RPMI8226 (cell line): ENCODE measurements around the gene LCN6.

ENCODE experiments used
- DNase-seq: peaks from one replicate; pipeline ENCODE4 v3.0.0-alpha.2; 2015

The LCN6 gene

DNA sequence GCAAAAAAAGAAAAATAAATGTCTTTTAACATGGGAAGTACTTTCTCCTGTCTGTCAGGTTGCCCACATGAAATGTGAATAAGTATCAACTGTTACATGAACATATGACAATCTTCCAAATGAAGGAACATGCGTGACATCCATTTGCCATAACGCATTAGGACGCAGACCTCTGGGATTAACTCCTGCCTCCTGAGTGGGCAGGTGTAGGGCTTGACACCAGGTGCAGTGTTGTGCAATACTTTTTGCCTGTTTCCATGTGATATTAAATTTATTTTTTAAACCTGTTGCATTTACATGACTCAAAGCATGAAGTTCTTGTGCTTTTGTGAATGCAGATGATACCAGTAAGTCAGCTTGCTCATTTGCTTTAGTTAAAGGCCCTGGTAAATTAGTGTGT, 34.1 kb upstream of the LCN6 start:
- DNase-seq, result no peak

- no peak for DNase-seq
These were observed 31.5 kb upstream of the LCN6 start for GRCh38 chr9:136779808-136780207.

GRCh38 chr9:136777359-136777758, 29.0 kb upstream of the LCN6 start:
- DNase-seq, result no peak

DNA sequence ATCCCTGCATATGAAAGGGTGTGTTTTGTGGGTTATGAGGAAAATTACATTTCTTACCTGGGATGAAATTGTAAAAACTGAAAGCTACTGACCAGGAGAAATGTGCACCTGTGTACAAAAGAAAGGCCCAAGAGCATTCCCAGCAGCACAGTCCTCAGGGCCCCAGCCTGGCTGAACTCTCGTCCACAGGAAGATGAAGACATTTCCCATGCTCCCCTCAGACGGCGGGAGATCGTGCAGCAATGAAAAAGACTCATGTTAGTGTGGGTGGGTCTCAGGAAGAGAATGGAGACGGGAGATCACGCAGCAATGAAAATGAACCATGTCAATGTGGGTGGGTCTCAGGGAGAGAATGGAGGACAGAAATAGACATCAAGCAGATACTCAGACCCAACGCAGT, 28.6 kb upstream of the LCN6 start:
- no peak for DNase-seq

- DNase-seq, result no peak
These were observed 26.9 kb upstream of the LCN6 start for GRCh38 chr9:136775191-136775590.

GRCh38 chr9:136774416-136775045, 26.2 kb upstream of the LCN6 start:
- no peak for DNase-seq

DNA sequence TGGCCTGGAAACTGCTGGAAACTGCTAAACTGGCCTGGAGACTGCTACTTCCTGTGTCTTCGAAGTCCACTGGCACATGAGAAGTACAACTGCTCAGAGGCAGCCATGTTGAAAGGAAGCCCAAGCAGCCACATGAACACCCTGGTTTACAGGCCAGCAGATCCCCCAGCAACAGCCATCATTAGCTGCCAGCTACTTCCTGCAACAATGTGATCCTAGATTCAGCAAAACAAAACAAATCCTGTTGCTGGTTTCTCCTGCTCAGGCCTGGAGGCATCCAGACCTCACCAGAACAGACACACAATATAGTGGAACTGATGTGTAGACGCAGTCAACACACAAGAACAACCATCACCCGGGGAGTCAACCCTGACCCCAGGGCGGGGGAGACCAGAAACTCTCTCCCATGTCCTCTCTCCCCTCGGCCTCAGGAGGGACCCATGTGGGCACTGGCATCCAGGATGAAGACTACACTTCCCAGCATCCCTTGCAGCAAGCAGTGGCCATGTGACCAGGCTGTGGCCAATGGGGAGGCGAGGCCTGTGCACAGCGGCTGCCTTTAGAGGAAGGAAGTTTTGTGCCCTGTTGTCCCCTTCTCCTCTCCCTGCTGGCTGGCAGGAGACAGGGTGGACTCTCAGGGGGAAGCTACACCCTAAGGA, 25.2 kb upstream of the LCN6 start:
- peak; percentile 69 for DNase-seq

GRCh38 chr9:136771907-136772415, 23.6 kb upstream of the LCN6 start:
- no peak for DNase-seq

DNA sequence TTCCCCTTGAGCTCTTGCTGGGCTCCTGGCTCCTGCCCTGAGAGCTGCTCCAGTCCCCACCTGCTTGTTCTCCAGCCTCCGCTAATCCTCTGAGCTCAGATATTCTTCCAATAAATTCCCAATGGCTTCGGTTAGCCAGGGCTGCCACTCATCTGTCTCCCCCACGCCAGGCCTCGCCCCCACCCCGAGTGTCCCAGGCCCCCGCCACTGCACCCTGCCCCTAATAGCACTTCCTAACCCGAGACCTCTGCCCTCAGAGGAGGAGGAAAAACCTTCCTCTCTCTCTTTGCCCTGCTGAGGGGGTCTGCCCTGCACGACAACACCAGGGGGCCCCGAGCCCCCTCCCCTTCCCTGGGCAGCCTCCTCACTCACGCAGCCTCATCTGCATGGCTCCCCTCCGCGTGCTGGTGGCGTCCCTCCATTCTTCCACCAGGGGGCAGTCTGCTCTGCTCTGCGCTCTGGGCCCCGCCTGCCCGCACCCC, 21.4 kb upstream of the LCN6 start:
- DNase-seq, result no peak

DNA sequence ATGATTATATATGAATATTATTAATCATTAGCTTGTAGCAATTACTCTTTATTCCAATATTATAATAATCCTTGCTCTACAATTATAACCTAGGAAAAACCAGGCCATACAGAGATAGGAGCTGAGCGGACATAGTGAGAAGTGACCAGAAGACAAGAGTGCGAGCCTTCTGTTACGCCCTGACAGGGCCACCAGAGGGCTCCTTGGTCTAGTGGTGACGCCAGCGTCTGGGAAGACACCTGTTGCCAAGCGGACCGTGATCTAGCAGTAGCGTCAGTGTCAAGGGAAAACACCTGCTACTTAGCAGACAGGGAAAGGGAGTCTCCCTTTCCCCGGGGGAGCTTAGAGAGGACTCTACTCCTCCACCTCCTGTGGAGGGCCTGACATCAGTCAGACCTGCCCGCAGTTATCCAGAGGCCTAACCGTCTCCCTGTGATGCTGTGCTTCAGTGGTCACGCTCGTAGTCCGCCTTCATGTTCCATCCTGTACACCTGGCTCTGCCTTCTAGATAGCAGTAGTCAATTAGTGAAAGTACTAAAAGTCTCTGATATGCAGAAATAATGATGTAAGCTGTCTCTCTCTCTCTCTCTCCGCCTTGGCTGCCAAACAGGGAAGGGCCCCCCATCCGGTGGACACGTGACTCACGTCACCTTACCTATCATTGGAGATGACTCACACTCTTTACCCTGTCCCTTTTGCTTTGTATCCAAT, 18.2 kb upstream of the LCN6 start:
- DNase-seq, result peak; percentile 77

DNA sequence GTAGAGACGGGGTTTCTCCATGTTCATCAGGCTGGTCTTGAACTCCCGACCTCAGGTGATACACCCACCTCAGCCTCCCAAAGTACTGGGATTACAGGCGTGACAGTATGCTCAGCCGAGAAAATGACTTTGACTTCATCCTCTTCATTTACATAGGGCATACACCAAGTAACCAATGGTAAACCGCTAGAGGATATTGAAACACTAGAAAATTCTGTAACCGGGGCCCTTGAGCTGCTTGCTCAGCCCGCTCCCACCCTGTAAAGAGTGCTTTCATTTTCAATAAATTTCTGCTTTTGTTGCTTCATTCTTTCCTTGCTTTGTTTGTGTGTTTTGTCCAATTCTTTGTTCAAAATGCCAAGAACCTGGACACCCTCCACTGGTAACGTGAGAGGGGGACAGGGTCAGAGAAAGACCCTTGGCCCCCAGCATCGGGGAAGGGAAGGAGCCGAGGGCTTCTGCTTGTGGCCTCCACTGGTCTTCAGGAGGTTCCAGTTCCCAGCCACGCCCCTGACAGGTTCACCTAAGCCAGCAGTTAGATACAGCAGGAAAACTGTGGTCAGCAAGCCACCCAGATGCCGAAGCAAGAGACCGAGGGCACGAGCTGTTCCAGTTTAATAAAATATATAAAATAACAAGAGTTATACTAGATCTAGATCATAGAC, 17.6 kb upstream of the LCN6 start:
- peak; percentile 57 for DNase-seq

- DNase-seq, result no peak
These were observed 16.7 kb upstream of the LCN6 start for GRCh38 chr9:136765041-136765440.

DNA sequence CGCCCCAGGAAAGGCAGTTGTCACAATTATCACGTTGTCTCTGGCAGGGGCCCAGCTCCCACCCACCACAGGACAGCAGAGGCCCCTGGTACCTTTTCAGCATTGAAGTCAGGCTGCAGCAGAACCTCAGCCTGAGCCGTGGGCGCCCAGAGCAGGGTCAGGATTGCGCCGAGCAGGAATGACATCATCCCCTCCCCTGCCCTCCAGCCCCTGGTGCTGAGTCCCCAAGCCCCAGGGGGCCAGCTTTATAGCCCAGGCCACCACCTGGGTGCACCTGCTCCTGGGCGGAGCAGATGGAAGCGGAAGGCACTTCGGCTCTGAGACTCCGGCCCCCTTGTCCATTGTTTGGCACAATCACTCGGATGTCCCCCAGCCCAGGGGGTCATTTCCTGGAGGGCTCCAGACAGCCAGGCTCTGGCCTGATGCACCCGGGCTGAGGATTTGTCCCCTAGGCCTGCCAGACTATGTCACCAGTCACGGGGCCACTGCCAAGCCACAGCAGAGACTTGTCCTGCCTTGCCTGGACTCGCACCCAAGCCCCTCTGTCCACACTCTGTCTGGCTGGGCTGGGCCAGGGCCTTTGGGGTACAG, 16.1 kb upstream of the LCN6 start, which contains the start of gene LCN15:
Gene LCN15, minus strand, starts transcription at position 218 of the 591 bp plus-strand sequence. Its CDS starts 30 bp downstream, at position 188.
- no peak for DNase-seq

GRCh38 chr9:136763649-136764035, 15.3 kb upstream of the LCN6 start:
- DNase-seq, result no peak

- DNase-seq, result peak; percentile 83
These were observed 14.8 kb upstream of the LCN6 start for GRCh38 chr9:136762915-136763648.

DNA sequence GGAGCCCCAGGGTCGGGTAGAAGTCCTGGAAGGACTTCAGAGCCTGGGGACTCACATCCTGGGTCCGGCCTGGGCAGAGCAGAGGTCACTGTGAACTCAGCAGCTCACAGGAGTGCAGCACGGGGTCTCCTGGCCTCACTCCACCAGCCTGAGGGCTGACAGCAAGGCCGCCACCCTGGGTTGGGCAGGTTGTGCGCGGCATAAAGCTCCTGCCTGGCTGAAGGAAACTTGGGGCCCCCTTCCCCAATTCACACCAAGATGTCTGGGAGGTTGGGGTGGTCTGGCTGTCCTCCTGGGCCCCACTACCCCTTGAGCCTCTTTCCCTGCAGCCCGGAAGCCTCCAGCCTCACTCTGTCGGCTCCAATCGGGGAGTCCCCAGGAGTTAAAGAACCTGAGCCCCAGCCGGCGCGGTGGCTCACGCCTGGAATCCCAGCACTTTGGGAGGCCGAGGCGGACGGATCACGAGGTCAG, 13.9 kb upstream of the LCN6 start:
- DNase-seq, result no peak

GRCh38 chr9:136761545-136761981, 13.2 kb upstream of the LCN6 start:
- no peak for DNase-seq

GRCh38 chr9:136760834-136761544, 12.7 kb upstream of the LCN6 start:
- peak; percentile 84 for DNase-seq

- no peak for DNase-seq
These were observed 12.1 kb upstream of the LCN6 start for GRCh38 chr9:136760424-136760823.

DNA sequence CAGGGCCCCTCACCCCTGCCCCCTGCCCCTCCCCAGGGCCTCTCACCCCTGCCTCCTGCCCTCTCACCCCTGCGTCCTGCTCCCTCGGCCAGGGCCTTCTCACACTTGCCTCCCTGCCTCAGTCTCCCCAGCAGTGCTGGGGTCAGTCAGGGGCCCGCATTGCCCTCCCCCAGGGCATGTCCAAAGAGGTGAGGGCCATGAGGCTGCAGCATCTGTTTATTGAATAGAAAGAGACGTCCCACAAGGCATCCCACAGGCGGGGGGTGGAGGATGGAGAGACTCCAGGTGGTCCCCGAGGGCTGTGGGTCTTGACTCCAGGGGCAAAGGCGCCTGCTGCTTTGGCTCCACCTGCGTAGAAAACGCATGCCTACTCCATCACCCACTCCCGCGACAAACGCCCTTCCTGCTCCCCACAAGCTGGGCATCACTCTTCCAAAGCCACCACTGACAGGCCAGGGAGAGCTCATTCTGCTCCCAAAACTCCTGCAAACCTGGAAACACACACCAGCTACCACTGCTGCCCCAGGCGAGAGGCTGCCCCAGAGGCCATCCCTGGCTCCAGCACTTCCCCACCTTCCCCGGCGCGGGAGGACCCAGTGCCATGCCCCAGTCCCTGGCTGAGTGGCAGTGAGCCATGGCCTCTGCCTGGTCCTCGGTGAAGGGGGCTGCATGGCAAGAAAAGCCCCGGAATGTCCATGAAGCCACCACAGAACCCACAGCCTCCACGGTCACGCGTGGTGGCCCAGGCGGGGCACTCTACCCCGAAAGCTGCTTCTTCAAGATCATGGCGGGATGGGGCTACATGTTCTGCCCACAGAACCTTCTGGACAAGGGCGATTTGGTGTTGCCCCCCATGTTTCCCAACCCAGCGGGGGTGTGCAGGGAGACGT, 11.4 kb upstream of the LCN6 start:
- no peak for DNase-seq
